GM23248 (cell line): Measurements from ENCODE around the gene MAPKBP1. TPM values are rescaled to one million over a fixed set of nuclear protein-coding genes. Genes with fewer than 3 reads are reported as not detected.

Source experiments
- DNase-seq: peaks from one replicate; pipeline ENCODE4 v3.0.0-alpha.2; 2015
- H2AFZ ChIP-seq: fragments of 200-600 bp; sonication (generic); 2 replicates; pipeline ENCODE4 v1.6.1; 2016; ENCODE audit warnings: antibody characterized with exemption
- H3F3A ChIP-seq: fragments of 200-600 bp; sonication (generic); 2 replicates; pipeline ENCODE4 v1.6.1; 2016; ENCODE audit warnings: mild to moderate bottlenecking, antibody characterized with exemption, mixed run types; ENCODE audit not compliant: insufficient read depth
- H3K27ac ChIP-seq: fragments of 200-600 bp; sonication (generic); 2 replicates; pipeline ENCODE4 v1.5.1; 2016; ENCODE audit warnings: mild to moderate bottlenecking
- H3K27me3 ChIP-seq: fragments of 200-600 bp; sonication (generic); replicated peaks from 2 replicates; pipeline ENCODE4 v1.6.1; 2016; ENCODE audit warnings: mild to moderate bottlenecking; ENCODE audit not compliant: insufficient read depth
- H3K36me3 ChIP-seq: fragments of 200-600 bp; sonication (generic); 2 replicates; pipeline ENCODE4 v1.6.1; 2016; ENCODE audit warnings: low read depth, mild to moderate bottlenecking
- H3K4me1 ChIP-seq: fragments of 200-600 bp; sonication (generic); 2 replicates; pipeline ENCODE4 v1.6.1; 2016; ENCODE audit warnings: mild to moderate bottlenecking; ENCODE audit not compliant: insufficient read depth
- H3K4me2 ChIP-seq: fragments of 200-600 bp; sonication (generic); one replicate; pipeline ENCODE4 v1.6.1; 2016; ENCODE audit warnings: mild to moderate bottlenecking; ENCODE audit not compliant: unreplicated experiment
- H3K4me3 ChIP-seq: fragments of 200-600 bp; sonication (generic); 2 replicates; pipeline ENCODE4 v1.5.1; 2016; ENCODE audit warnings: mild to moderate bottlenecking
- H3K79me2 ChIP-seq: fragments of 200-600 bp; sonication (generic); 2 replicates; pipeline ENCODE4 v1.6.1; 2016; ENCODE audit warnings: mild to moderate bottlenecking; ENCODE audit not compliant: insufficient read depth
- H3K9ac ChIP-seq: fragments of 200-600 bp; sonication (generic); 2 replicates; pipeline ENCODE4 v1.6.1; 2016; ENCODE audit warnings: mild to moderate bottlenecking
- H3K9me2 ChIP-seq: fragments of 200-600 bp; sonication (generic); 2 replicates; pipeline ENCODE4 v1.6.1; 2016; ENCODE audit warnings: mixed run types, mild to moderate bottlenecking, moderate library complexity; ENCODE audit not compliant: insufficient read depth
- H3K9me3 ChIP-seq: fragments of 200-600 bp; sonication (generic); one replicate; pipeline ENCODE4 v1.6.1; 2017; ENCODE audit warnings: low read depth
- H4K20me1 ChIP-seq: fragments of 200-600 bp; sonication (generic); 2 replicates; pipeline ENCODE4 v1.6.0; 2016; ENCODE audit not compliant: insufficient read depth
- EZH2 ChIP-seq: fragments of 200-600 bp; sonication (generic); IDR thresholded peaks from 2 replicates; pipeline ENCODE4 v1.6.1; 2018; ENCODE audit warnings: antibody characterized with exemption, mild to moderate bottlenecking; ENCODE audit not compliant: insufficient read depth, poor library complexity, severe bottlenecking
- EZH2phosphoT487 ChIP-seq: fragments of 200-600 bp; sonication (generic); IDR thresholded peaks from 2 replicates; pipeline ENCODE4 v1.6.1; 2018; ENCODE audit warnings: antibody characterized with exemption, moderate library complexity, mild to moderate bottlenecking, low read depth; ENCODE audit not compliant: insufficient read depth
- WGBS, 2 experiments: methylation state at CpG; one replicate each; pipeline ENCODE4 v1.1.6; 2015 to 2017; ENCODE audit warnings: low lambda C conversion rate in 2 of 2, low coverage in 1 of 2; ENCODE audit errors: missing lambda C conversion rate in 2 of 2; 5-methylcytosine and 5-hydroxymethylcytosine counted together
- in situ Hi-C: fragments of 300-500 bp; cut with MboI; formaldehyde crosslinking; loops from 2 replicates; pipeline ENCODE4 v1.15.0; 2020
- polyA plus RNA-seq: library from polyadenylated mRNA; unstranded; fragments of >200 nt; fragmentation: Nextera tagmentation; extraction: Ambion mirVana; gene quantifications from 2 replicates; pipeline ENCODE4 v1.2.1, GENCODE V29; 2016
- total RNA-seq: library from RNA; depleted of rRNA; stranded (reverse); fragments of >200 nt; shearing (Covaris generic); gene quantifications from 2 replicates; pipeline ENCODE4 v1.2.3, GENCODE V29; 2014

The MAPKBP1 gene
- total and polyA plus RNA-seq, 2 experiments from 2014 or later = 5.2 to 8.5 TPM

- DNase-seq = peak; percentile 37
- H3K27ac ChIP-seq = no peak overlapping the region
- TF ChIP-seq EZH2phosphoT487 = no peak
- no peak for TF ChIP-seq EZH2
- no peaks in the 10 kb centered on the region for H3F3A ChIP-seq
- H3K4me3 ChIP-seq = no peak overlapping the region
- peaks cover 9% of the 10 kb centered on the region; the same call in 1 of the 2 replicates for H3K79me2 ChIP-seq
- H3K4me1 ChIP-seq = peaks cover 10% of the 10 kb centered on the region
- no peak overlapping the region for H2AFZ ChIP-seq
- no peak overlapping the region for H3K9ac ChIP-seq
- whole genome bisulfite sequencing, 2 experiments = 84 to 91% methylated on average over 5 of the region's 5 CpGs
- H3K9me2 ChIP-seq = no peaks in the 10 kb centered on the region
- H3K9me3 ChIP-seq = no peaks in the 10 kb centered on the region
- in situ Hi-C loops = no loop called here
- H3K36me3 ChIP-seq = no peaks in the 10 kb centered on the region
- no peaks in the 10 kb centered on the region for H3K27me3 ChIP-seq
- no peaks in the 10 kb centered on the region for H4K20me1 ChIP-seq
- no peak overlapping the region for H3K4me2 ChIP-seq
Observed at GRCh38 chr15:41810651-41811431, 36.6 kb downstream of the MAPKBP1 start.

DNA sequence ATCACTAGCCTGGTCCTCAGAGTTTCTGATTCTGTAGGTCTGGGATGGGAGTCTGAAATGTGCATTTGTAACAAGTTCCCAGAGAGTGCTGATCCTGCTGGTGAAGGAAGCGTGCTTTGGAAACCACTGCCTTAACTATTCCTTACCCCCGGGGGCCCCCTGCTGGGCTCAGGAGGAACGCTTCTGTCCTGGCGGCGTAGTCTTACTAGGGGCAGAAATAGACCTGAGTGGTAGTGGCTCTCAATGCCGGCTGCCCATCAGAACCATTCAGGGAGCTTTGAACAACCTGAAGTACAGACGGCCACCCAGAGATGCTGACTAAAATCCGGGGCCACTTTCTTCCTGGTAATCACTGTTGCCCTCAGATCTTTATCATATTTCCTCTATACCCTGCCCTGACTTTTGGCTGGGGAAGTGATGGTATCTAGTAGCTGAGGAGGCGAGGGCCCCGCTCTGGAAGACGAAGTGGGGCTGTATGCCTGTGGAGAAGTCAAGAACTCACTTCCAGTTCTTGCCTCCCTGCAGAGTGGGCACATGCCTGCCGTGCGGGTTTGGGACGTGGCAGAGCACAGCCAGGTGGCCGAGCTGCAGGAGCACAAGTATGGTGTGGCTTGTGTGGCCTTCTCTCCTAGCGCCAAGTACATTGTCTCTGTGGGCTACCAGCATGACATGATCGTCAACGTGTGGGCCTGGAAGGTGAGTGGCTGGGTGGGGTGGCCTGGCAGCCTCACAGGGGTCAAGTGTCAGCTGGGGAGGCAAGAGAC, 37.3 kb downstream of the MAPKBP1 start:
- peaks cover 8% of the 10 kb centered on the region; the same call in 1 of the 2 replicates for H3K79me2 ChIP-seq
- WGBS, 2 experiments = 52% methylated on average over 18 of the region's 18 CpGs
- no peak overlapping the region for H3K9ac ChIP-seq
- H3K9me3 ChIP-seq = no peaks in the 10 kb centered on the region
- H2AFZ ChIP-seq = no peak overlapping the region
- no peaks in the 10 kb centered on the region for H3K9me2 ChIP-seq
- H3K4me3 ChIP-seq = no peak overlapping the region
- no peaks in the 10 kb centered on the region for H3K27me3 ChIP-seq
- H3K4me2 ChIP-seq = no peak overlapping the region
- DNase-seq = peak; percentile 91
- H4K20me1 ChIP-seq = no peaks in the 10 kb centered on the region
- in situ Hi-C loops = no loop called here
- no peak overlapping the region for H3K27ac ChIP-seq
- TF ChIP-seq EZH2phosphoT487 (no peak), EZH2 (no peak)
- peaks cover 10% of the 10 kb centered on the region for H3K4me1 ChIP-seq
- no peaks in the 10 kb centered on the region for H3F3A ChIP-seq
- H3K36me3 ChIP-seq = no peaks in the 10 kb centered on the region

DNA sequence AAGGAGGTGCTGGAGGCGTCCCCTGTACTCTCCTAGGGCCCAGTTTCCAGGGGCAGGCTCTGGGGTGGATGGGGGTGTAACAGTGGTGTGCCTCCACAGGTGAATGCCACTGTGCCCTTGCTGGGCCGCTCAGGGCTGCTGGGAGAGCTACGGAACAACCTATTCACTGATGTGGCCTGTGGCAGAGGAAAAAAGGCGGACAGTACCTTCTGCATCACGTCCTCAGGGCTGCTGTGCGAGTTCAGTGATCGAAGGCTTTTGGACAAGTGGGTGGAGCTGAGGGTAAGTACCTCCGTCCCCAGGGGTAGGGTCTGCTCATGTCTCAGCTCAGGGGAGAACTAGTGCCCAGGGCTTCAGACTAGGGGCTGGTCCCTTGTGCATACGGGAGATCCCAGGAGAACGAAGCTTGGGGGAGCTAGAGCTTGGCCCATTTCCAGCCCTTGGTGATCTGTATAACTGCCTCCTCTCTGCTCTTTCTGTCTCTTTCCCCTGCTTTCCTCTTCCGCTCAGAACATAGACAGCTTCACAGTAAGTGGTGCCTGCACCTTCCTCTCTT, 38.6 kb downstream of the MAPKBP1 start:
- no peak overlapping the region for H3K4me3 ChIP-seq
- WGBS, 2 experiments = 90 to 91% methylated on average over 11 of the region's 11 CpGs
- no peaks in the 10 kb centered on the region for H3K9me2 ChIP-seq
- no peaks in the 10 kb centered on the region for H3K36me3 ChIP-seq
- H3K79me2 ChIP-seq = peaks cover 4% of the 10 kb centered on the region; the same call in 1 of the 2 replicates
- H2AFZ ChIP-seq = no peak overlapping the region
- TF ChIP-seq EZH2phosphoT487 (no peak), EZH2 (no peak)
- no peak overlapping the region for H3K27ac ChIP-seq
- DNase-seq = no peak
- H4K20me1 ChIP-seq = no peaks in the 10 kb centered on the region
- H3F3A ChIP-seq = no peaks in the 10 kb centered on the region
- H3K9me3 ChIP-seq = no peaks in the 10 kb centered on the region
- in situ Hi-C loops = no loop called here
- no peak overlapping the region for H3K9ac ChIP-seq
- H3K27me3 ChIP-seq = no peaks in the 10 kb centered on the region
- peaks cover 10% of the 10 kb centered on the region for H3K4me1 ChIP-seq
- H3K4me2 ChIP-seq = no peak overlapping the region

- Histone ChIP-seq H4K20me1 (no peaks in the 10 kb centered on the region), H3F3A (no peaks in the 10 kb centered on the region), H3K36me3 (no peaks in the 10 kb centered on the region; the same call in 1 of the 2 replicates), H3K79me2 (peaks cover 4% of the 10 kb centered on the region; the same call in 1 of the 2 replicates), H3K9me2 (no peaks in the 10 kb centered on the region), H3K4me2 (no peak overlapping the region), H3K27ac (no peak overlapping the region), H3K9ac (no peak overlapping the region), H3K27me3 (no peaks in the 10 kb centered on the region), H2AFZ (no peak overlapping the region), H3K4me3 (no peak overlapping the region), H3K4me1 (peaks cover 10% of the 10 kb centered on the region), H3K9me3 (no peaks in the 10 kb centered on the region)
- no peak for DNase-seq
- in situ Hi-C loops = no loop called here
- TF ChIP-seq EZH2phosphoT487 (no peak), EZH2 (no peak)
- WGBS, 2 experiments = 85 to 90% methylated on average over 8 of the region's 8 CpGs
Observed at GRCh38 chr15:41813426-41813825, 39.1 kb downstream of the MAPKBP1 start.
